Activated CD8-positive, alpha-beta T cell treated with anti-CD3 and anti-CD28 coated beads for 36 hours (primary cell): ENCODE measurements around the gene MAP4K3. TPM values are rescaled to one million over a fixed set of nuclear protein-coding genes. Genes with fewer than 3 reads are reported as not detected.

Experiments used
- ATAC-seq: fragments of 200-7000 bp; cut with Tn5 transposase; one replicate; pipeline ENCODE4 v1.10.0; 2021; ENCODE audit warnings: mild to moderate bottlenecking, moderate library complexity
- CTCF ChIA-PET: fragments of 350-600 bp; sonication (Branson Sonifier 250); formaldehyde crosslinking; loops from one replicate; lab custom pipeline; 2021; ENCODE audit warnings: antibody characterized with exemption; lab: Charles Lee
- POLR2A ChIA-PET: fragments of 350-600 bp; sonication (Branson Sonifier 250); formaldehyde crosslinking; loops from one replicate; lab custom pipeline; 2021; ENCODE audit warnings: antibody characterized with exemption; lab: Charles Lee
- DNase-seq: peaks from one replicate; pipeline ENCODE4 v3.0.0-alpha.2; 2020
- H3K27ac Mint-ChIP-seq: one replicate; pipeline ENCODE4 v1.8.0; 2021; ENCODE audit warnings: mild to moderate bottlenecking, mixed read lengths
- H3K27me3 Mint-ChIP-seq: one replicate; pipeline ENCODE4 v1.8.0; 2021; ENCODE audit warnings: mixed read lengths
- H3K36me3 Mint-ChIP-seq: one replicate; pipeline ENCODE4 v1.8.0; 2021; ENCODE audit warnings: low read depth, mixed read lengths
- H3K4me1 Mint-ChIP-seq: one replicate; pipeline ENCODE4 v1.8.0; 2021; ENCODE audit warnings: low read depth, mixed read lengths
- H3K4me3 Mint-ChIP-seq: one replicate; pipeline ENCODE4 v1.8.0; 2021; ENCODE audit warnings: mild to moderate bottlenecking, moderate library complexity, mixed read lengths
- H3K9me3 Mint-ChIP-seq: one replicate; pipeline ENCODE4 v1.8.0; 2021; ENCODE audit warnings: mixed read lengths
- intact Hi-C: fragments of 100-400 bp; cut with micrococcal nuclease; formaldehyde crosslinking; loops from one replicate; pipeline ENCODE4 v1.10.0; 2022
- total RNA-seq, 2 experiments: library from RNA; stranded (reverse); gene quantifications; one replicate each; pipeline ENCODE4 v1.2.3, GENCODE V29; 2021
- TF ChIP-seq, protein P1 (sequence below): fragments of 200-600 bp; IDR thresholded peaks from one replicate; pipeline ENCODE4 v1.8.0; 2022; ENCODE audit warnings: antibody characterized with exemption, mild to moderate bottlenecking

The MAP4K3 gene
- total RNA-seq, 2 experiments from 2014 or later: 6.5 to 12.5 TPM

DNA sequence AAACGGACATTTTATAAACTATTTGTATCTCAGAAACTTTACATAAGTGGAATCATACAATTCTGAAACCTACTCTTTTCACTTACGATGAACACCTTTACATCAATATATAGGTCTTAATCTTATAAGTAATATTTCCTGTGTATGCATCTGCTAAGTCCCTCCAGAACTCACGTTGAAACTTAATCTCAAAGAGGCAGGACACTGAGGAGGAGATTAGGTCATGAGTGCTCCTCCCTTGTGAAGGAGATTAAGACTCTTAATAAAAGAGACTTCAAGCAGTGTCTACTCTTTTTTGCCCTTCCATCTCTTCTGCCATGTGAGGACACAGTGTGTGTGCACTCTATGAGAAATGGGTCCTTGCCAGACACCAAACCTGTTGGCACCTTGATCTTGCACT is 98.6 kb downstream of the MAP4K3 start:
- intact Hi-C loops: no loop called here
- POLR2A ChIA-PET: no interaction called here
- no peak overlapping the region for H3K4me3 Mint-ChIP-seq
- H3K4me1 Mint-ChIP-seq: no peaks in the 10 kb centered on the region
- CTCF ChIA-PET: no interaction called here
- DNase-seq: no peak
- H3K9me3 Mint-ChIP-seq: no peaks in the 10 kb centered on the region
- no peak for ATAC-seq
- H3K36me3 Mint-ChIP-seq: peaks cover 10% of the 10 kb centered on the region
- no peaks in the 10 kb centered on the region for H3K27me3 Mint-ChIP-seq
- TF ChIP-seq, protein P1, sequence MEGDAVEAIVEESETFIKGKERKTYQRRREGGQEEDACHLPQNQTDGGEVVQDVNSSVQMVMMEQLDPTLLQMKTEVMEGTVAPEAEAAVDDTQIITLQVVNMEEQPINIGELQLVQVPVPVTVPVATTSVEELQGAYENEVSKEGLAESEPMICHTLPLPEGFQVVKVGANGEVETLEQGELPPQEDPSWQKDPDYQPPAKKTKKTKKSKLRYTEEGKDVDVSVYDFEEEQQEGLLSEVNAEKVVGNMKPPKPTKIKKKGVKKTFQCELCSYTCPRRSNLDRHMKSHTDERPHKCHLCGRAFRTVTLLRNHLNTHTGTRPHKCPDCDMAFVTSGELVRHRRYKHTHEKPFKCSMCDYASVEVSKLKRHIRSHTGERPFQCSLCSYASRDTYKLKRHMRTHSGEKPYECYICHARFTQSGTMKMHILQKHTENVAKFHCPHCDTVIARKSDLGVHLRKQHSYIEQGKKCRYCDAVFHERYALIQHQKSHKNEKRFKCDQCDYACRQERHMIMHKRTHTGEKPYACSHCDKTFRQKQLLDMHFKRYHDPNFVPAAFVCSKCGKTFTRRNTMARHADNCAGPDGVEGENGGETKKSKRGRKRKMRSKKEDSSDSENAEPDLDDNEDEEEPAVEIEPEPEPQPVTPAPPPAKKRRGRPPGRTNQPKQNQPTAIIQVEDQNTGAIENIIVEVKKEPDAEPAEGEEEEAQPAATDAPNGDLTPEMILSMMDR: no peak
- no peak overlapping the region for H3K27ac Mint-ChIP-seq

DNA sequence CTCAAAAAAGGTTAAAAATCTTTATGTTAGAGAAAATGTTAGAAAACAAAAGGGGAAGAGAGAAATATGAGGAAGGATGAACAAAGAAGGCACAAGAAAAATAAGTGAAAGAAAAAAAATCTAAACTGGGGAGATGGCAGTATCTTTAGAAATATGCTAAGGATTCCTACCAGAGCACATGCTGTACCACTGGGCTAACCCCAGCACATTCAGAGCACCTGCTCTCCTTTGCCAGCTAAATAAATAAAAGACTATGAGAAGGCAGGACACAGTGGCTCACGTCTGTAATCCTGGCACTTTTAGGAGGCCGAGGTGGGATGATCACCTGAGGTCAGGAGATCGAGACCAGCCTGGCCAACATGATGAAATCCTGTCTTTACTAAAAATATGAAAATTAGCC is 101.2 kb downstream of the MAP4K3 start:
- intact Hi-C loops: no loop called here
- ChIA-PET CTCF (interaction anchor here (0.6 kb wide), 1 partner anchor 905 kb away, joined by 3 read pairs; no protein-coding TSS in a partner anchor), POLR2A (no interaction called here)
- no peak for ATAC-seq
- H3K27me3 Mint-ChIP-seq: no peaks in the 10 kb centered on the region
- H3K4me3 Mint-ChIP-seq: no peak overlapping the region
- no peak for DNase-seq
- no peaks in the 10 kb centered on the region for H3K4me1 Mint-ChIP-seq
- peaks cover 11% of the 10 kb centered on the region for H3K36me3 Mint-ChIP-seq
- no peaks in the 10 kb centered on the region for H3K9me3 Mint-ChIP-seq
- no peak overlapping the region for H3K27ac Mint-ChIP-seq
- TF ChIP-seq, protein P1: no peak

DNA sequence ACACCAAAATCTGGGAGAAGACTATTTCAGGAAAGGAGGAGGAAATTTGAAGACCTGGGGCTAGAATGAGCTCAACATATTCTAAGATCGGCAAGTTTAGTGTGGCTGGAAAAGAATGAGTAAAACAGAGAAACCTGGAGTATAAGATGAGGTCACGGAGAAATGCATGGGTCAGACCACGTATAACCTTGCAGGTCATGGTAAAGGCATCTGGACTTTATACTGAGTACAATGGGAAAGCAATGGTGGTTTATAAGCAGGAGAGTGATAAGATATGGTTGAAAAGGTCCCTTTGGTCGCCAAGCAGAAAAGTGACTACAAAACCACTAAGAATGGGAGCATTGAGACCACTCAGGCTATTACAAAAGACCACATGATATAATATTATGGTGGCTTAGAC is 102.1 kb downstream of the MAP4K3 start:
- Mint-ChIP-seq H3K36me3 (peaks cover 12% of the 10 kb centered on the region), H3K4me1 (no peaks in the 10 kb centered on the region), H3K27me3 (no peaks in the 10 kb centered on the region), H3K9me3 (no peaks in the 10 kb centered on the region), H3K27ac (no peak overlapping the region), H3K4me3 (no peak overlapping the region)
- POLR2A ChIA-PET: no interaction called here
- CTCF ChIA-PET: no interaction called here
- ATAC-seq: no peak
- TF ChIP-seq, protein P1: no peak
- no peak for DNase-seq
- intact Hi-C loops: no loop called here

DNA sequence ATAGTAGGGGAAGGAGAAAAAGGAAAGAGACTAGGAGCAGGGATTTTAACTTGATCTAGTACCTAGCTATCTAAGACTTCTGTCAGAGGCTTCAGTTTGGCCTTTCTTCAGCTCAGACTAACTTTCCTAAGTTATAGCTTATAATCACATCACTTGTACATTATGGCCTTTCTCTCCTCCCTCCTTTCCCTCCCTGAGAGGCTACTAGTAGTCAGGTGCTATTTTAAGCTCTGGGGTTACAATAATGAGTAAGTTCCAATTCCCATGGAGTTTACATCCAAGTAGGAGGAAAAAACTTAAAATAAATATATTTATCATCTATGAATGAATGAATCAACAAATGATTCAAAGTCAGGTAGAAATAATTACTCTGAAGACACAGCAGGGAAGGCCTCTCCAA is 102.6 kb downstream of the MAP4K3 start:
- POLR2A ChIA-PET: no interaction called here
- peaks cover 12% of the 10 kb centered on the region for H3K36me3 Mint-ChIP-seq
- no peaks in the 10 kb centered on the region for H3K4me1 Mint-ChIP-seq
- intact Hi-C loops: no loop called here
- H3K27me3 Mint-ChIP-seq: no peaks in the 10 kb centered on the region
- CTCF ChIA-PET: no interaction called here
- TF ChIP-seq, protein P1: no peak
- H3K9me3 Mint-ChIP-seq: no peaks in the 10 kb centered on the region
- ATAC-seq (no peak), DNase-seq (no peak)
- H3K4me3 Mint-ChIP-seq: no peak overlapping the region
- no peak overlapping the region for H3K27ac Mint-ChIP-seq

DNA sequence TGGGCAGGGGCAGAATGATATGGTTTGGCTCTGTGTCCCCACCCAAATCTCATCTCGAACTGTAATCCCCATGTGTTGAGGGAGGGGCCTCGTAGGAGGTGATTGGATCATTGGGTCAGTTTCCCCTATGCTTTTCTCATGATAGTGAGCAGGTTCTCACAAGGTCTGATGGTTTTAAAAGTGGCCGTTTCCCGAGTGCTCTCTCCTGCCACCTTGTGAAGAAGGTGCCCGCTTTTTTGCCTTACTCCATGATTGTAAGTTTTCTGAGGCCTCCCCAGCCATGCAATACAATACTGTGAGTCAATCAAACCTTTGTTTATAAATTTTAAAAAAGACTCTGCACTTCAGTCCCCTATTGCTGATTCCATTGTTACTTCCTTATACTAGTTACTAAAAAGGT is 110.4 kb downstream of the MAP4K3 start:
- TF ChIP-seq, protein P1: no peak
- H3K4me3 Mint-ChIP-seq: no peak overlapping the region
- ATAC-seq: no peak
- ChIA-PET CTCF (no interaction called here), POLR2A (no interaction called here)
- intact Hi-C loops: no loop called here
- no peak for DNase-seq
- H3K4me1 Mint-ChIP-seq: no peaks in the 10 kb centered on the region
- H3K27ac Mint-ChIP-seq: no peak overlapping the region
- H3K36me3 Mint-ChIP-seq: peaks cover 16% of the 10 kb centered on the region
- H3K9me3 Mint-ChIP-seq: no peaks in the 10 kb centered on the region
- H3K27me3 Mint-ChIP-seq: no peaks in the 10 kb centered on the region
